ENCODE data around the gene NSF.

The NSF gene

GRCh38 chr17:46803544-46803943 lies 213.1 kb downstream of the NSF start:
- DNase-seq (ENCODE audit: low spot score), result no peak

DNA sequence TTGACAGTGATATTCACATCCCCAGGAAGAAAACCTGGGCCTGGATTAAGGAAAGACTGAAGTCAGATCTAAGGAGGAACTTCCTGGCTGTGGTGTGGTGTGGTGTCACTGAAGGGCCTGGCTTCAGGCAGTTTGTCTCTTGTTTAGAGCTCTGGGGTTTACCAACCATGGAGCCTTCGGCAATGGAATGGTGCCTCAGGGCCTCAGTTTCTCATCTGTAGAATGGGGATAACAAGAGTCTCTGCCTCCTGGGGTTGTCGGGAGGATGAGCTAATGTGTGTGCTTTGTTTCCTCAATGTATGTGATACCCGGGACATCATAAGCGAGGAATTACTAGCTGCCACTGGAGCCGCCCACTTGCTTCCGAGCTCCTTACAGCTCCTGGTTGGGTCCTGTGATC lies 215.3 kb downstream of the NSF start:
- DNase-seq (ENCODE audit: low spot score), result no peak
